ENCODE results near the gene LANCL2.

DNA sequence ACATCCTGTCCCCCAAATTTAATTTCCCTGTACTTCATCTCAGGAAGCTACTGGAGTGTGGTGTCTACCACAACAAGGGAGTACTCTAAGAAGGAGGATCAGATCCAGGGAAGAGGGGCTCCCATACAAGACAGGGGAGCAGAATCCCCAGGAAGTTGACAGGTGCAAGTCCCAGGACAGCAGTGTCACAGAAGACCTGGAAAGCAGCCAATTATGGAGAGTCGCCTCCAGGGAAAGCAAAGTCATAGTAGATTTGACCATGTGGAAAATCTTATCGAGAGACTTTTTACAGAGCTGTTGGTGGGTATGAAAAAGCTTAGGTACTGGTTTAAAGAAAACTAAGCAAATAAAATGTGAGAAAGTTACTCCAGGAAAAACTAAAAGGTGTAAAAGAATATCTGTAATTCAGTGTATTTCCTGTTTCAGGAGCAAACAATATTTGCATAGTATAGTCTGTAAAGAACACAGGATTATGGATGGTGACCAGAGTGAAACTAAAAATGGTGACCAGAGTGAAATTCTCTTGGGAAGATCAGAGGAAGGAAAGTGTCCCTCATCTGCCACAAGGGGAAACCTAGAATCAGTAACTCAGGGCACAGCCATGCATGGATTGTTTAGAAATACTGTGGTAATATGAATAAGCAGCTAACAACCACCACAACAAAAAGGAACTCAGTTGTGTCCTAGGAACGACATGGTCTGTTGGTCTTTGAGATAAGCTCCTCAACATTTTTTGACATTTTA, 44.5 kb downstream of the LANCL2 start:
- TF ChIP-seq POLR2A (IDR thresholded peaks at IDR 0.05) (no peak), POLR2AphosphoS5 (IDR thresholded peaks at IDR 0.05) (no peak)
- TF ChIP-seq, protein P1, sequence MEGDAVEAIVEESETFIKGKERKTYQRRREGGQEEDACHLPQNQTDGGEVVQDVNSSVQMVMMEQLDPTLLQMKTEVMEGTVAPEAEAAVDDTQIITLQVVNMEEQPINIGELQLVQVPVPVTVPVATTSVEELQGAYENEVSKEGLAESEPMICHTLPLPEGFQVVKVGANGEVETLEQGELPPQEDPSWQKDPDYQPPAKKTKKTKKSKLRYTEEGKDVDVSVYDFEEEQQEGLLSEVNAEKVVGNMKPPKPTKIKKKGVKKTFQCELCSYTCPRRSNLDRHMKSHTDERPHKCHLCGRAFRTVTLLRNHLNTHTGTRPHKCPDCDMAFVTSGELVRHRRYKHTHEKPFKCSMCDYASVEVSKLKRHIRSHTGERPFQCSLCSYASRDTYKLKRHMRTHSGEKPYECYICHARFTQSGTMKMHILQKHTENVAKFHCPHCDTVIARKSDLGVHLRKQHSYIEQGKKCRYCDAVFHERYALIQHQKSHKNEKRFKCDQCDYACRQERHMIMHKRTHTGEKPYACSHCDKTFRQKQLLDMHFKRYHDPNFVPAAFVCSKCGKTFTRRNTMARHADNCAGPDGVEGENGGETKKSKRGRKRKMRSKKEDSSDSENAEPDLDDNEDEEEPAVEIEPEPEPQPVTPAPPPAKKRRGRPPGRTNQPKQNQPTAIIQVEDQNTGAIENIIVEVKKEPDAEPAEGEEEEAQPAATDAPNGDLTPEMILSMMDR (IDR thresholded peaks at IDR 0.05) = no peak
